WTC11 (cell line): ENCODE data around the gene FCHSD1. TPM values are rescaled to one million over a fixed set of nuclear protein-coding genes. Genes with fewer than 3 reads are reported as not detected.

ENCODE experiments used
- ATAC-seq: fragments of 200-7000 bp; cut with Tn5 transposase; 2 replicates; pipeline ENCODE4 v1.10.0; 2021; ENCODE audit warnings: mild to moderate bottlenecking, moderate library complexity
- CTCF ChIA-PET: fragments of 300-600 bp; sonication (Branson Sonifier 250); formaldehyde crosslinking; loops from one replicate; lab custom pipeline; 2021; ENCODE audit warnings: antibody characterized with exemption; lab: Charles Lee
- POLR2A ChIA-PET: fragments of 350-600 bp; sonication (Branson Sonifier 250); formaldehyde crosslinking; loops from one replicate; lab custom pipeline; 2021; ENCODE audit warnings: antibody characterized with exemption; lab: Charles Lee
- DNase-seq: peaks from one replicate; pipeline ENCODE4 v3.0.0; 2021; ENCODE audit warnings: low spot score
- H3K27ac Mint-ChIP-seq: 2 replicates; pipeline ENCODE4 v1.8.0; 2021; ENCODE audit warnings: mixed read lengths
- H3K27me3 Mint-ChIP-seq: 2 replicates; pipeline ENCODE4 v1.8.0; 2021; ENCODE audit warnings: low read depth, mild to moderate bottlenecking, moderate library complexity, mixed read lengths
- H3K36me3 Mint-ChIP-seq: 2 replicates; pipeline ENCODE4 v1.8.0; 2021; ENCODE audit warnings: mixed read lengths
- H3K4me1 Mint-ChIP-seq: 2 replicates; pipeline ENCODE4 v1.8.0; 2022; ENCODE audit warnings: mixed read lengths
- H3K4me3 Mint-ChIP-seq: 2 replicates; pipeline ENCODE4 v1.8.0; 2021; ENCODE audit warnings: mild to moderate bottlenecking, moderate library complexity, mixed read lengths
- H3K9me3 Mint-ChIP-seq: 2 replicates; pipeline ENCODE4 v1.8.0; 2021; ENCODE audit warnings: mixed read lengths
- AFF4 ChIP-seq: sonication (generic); formaldehyde crosslinking; IDR thresholded peaks from 2 replicates; pipeline ENCODE4 v1.8.1; 2023; ENCODE audit warnings: mild to moderate bottlenecking, missing genetic modification reagents, borderline replicate concordance
- ELF4 ChIP-seq: sonication (generic); formaldehyde crosslinking; IDR thresholded peaks from 2 replicates; pipeline ENCODE4 v1.8.1; 2022; ENCODE audit warnings: low read depth, mild to moderate bottlenecking, moderate library complexity, missing genetic modification reagents
- ESRRA ChIP-seq: sonication (generic); formaldehyde crosslinking; IDR thresholded peaks from 2 replicates; pipeline ENCODE4 v1.8.1; 2022; ENCODE audit warnings: mild to moderate bottlenecking, missing genetic modification reagents, borderline replicate concordance
- FOXJ3 ChIP-seq: sonication (generic); formaldehyde crosslinking; IDR thresholded peaks from 2 replicates; pipeline ENCODE4 v1.9.0; 2021; ENCODE audit warnings: missing genetic modification reagents, mild to moderate bottlenecking, borderline replicate concordance
- GTF2I ChIP-seq: fragments of 250-450 bp; sonication (Bioruptor Pico); conservative IDR thresholded peaks from 2 replicates; pipeline ENCODE4 v1.4.0; 2021; ENCODE audit warnings: mild to moderate bottlenecking
- HMGA2 ChIP-seq: fragments of 250-450 bp; sonication (Bioruptor Pico); IDR thresholded peaks from 2 replicates; pipeline ENCODE4 v1.4.0; 2021; ENCODE audit warnings: mild to moderate bottlenecking, moderate library complexity
- HMGXB4 ChIP-seq: sonication (generic); formaldehyde crosslinking; IDR thresholded peaks from 2 replicates; pipeline ENCODE4 v1.8.1; 2023; ENCODE audit warnings: mild to moderate bottlenecking, moderate library complexity, missing genetic modification reagents
- NFE2L1 ChIP-seq: sonication (generic); formaldehyde crosslinking; IDR thresholded peaks from 2 replicates; pipeline ENCODE4 v1.8.1; 2023; ENCODE audit warnings: missing genetic modification reagents
- OVOL2 ChIP-seq: fragments of 250-450 bp; sonication (Bioruptor Pico); IDR thresholded peaks from 2 replicates; pipeline ENCODE4 v1.9.0; 2021; ENCODE audit warnings: mild to moderate bottlenecking, borderline replicate concordance
- RORB ChIP-seq: fragments of 250-450 bp; sonication (Bioruptor Pico); IDR thresholded peaks from 2 replicates; pipeline ENCODE4 v1.9.0; 2021; ENCODE audit warnings: mild to moderate bottlenecking
- SMAD4 ChIP-seq: sonication (generic); formaldehyde crosslinking; IDR thresholded peaks from 2 replicates; pipeline ENCODE4 v1.8.0; 2022; ENCODE audit warnings: mild to moderate bottlenecking, missing genetic modification reagents
- TEAD1 ChIP-seq: sonication (generic); formaldehyde crosslinking; IDR thresholded peaks from 2 replicates; pipeline ENCODE4 v1.8.0; 2022; ENCODE audit warnings: mild to moderate bottlenecking, missing genetic modification reagents
- TP53 ChIP-seq: sonication (generic); formaldehyde crosslinking; IDR thresholded peaks from 2 replicates; pipeline ENCODE4 v1.8.1; 2023; ENCODE audit warnings: mild to moderate bottlenecking, missing genetic modification reagents
- ZMAT4 ChIP-seq: fragments of 250-450 bp; sonication (Bioruptor Pico); IDR thresholded peaks from 2 replicates; pipeline ENCODE4 v1.9.0; 2021; ENCODE audit warnings: mild to moderate bottlenecking
- ZNF138 ChIP-seq: sonication (generic); formaldehyde crosslinking; conservative IDR thresholded peaks from 2 replicates; pipeline ENCODE4 v1.8.1; 2022; ENCODE audit warnings: mild to moderate bottlenecking, moderate library complexity, missing genetic modification reagents
- ZNF232 ChIP-seq: sonication (generic); formaldehyde crosslinking; IDR thresholded peaks from 2 replicates; pipeline ENCODE4 v1.8.0; 2022; ENCODE audit warnings: mild to moderate bottlenecking, missing genetic modification reagents
- ZNF263 ChIP-seq: sonication (generic); formaldehyde crosslinking; IDR thresholded peaks from 2 replicates; pipeline ENCODE4 v1.8.1; 2022; ENCODE audit warnings: low read depth, mild to moderate bottlenecking, moderate library complexity, missing genetic modification reagents
- ZSCAN18 ChIP-seq: fragments of 250-450 bp; sonication (Bioruptor Pico); IDR thresholded peaks from 2 replicates; pipeline ENCODE4 v2.1.2; 2022; ENCODE audit warnings: mild to moderate bottlenecking, moderate library complexity
- total RNA-seq: library from RNA; stranded (reverse); gene quantifications from 3 replicates; pipeline ENCODE4 v1.2.3, GENCODE V29; 2021
- TF ChIP-seq, protein P1 (sequence below): sonication (generic); formaldehyde crosslinking; IDR thresholded peaks from 2 replicates; pipeline ENCODE4 v1.8.0; 2023; ENCODE audit warnings: missing genetic modification reagents
- TF ChIP-seq, protein P2 (sequence below): sonication (generic); formaldehyde crosslinking; IDR thresholded peaks from 2 replicates; pipeline ENCODE4 v1.8.1; 2023; ENCODE audit warnings: mild to moderate bottlenecking, missing genetic modification reagents, moderate library complexity
- TF ChIP-seq, protein P3 (sequence below): sonication (generic); formaldehyde crosslinking; IDR thresholded peaks from 2 replicates; pipeline ENCODE4 v1.8.1; 2022; ENCODE audit warnings: mild to moderate bottlenecking, moderate library complexity, missing genetic modification reagents

FCHSD1 gene
- total RNA-seq, 1 experiment from 2014 or later, result 50.3 TPM

DNA sequence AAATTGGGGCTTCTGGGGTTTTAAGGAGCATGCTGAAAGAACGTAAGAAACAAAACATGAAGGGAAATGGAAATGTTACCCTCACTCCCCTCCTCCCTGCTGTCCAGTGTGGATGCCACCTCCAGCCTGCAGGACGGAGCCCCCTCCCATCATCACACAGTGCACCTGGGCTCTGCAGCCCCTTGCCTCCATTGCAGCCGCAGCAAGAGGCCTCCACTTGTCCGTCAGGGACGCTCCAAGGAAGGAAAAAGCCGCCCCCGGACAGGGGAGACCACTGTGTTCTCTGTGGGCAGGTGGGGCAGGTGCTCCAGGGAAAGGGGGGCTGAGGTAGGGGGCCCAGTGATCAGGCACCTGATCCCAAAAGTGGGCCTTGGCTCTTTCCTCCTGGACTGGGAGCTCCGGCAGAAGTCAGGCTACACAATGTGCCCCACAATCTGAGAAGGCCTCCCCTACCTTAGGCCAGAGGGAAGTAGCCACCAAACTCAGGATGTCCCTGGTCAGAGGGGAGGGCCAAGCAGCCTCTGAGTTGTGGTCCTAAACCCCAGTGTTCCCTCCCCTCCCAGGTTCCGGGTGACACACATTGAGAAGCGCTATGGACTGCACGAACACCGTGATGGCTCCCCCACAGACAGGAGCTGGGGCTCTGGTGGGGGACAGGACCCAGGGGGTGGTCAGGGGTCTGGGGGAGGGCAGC, 11.7 kb downstream of the FCHSD1 start:
- no peaks in the 10 kb centered on the region for H3K27me3 Mint-ChIP-seq
- peaks cover 26% of the 10 kb centered on the region for H3K4me1 Mint-ChIP-seq
- POLR2A ChIA-PET, result interaction anchor here (1.7 kb wide), 1 partner anchor 11 kb away, joined by 5 read pairs; the partner anchor contains the start of gene FCHSD1
- no peak for TF ChIP-seq GTF2I (CRISPR knock-in tag)
- no peak for TF ChIP-seq NFE2L1
- no peak for TF ChIP-seq ZMAT4 (CRISPR knock-in tag)
- no peak for TF ChIP-seq ZNF263 (CRISPR knock-in tag)
- TF ChIP-seq, protein P1, sequence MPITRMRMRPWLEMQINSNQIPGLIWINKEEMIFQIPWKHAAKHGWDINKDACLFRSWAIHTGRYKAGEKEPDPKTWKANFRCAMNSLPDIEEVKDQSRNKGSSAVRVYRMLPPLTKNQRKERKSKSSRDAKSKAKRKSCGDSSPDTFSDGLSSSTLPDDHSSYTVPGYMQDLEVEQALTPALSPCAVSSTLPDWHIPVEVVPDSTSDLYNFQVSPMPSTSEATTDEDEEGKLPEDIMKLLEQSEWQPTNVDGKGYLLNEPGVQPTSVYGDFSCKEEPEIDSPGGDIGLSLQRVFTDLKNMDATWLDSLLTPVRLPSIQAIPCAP (CRISPR knock-in tag), result no peak
- TF ChIP-seq OVOL2, result no peak
- TF ChIP-seq ZNF138 (CRISPR knock-in tag), result no peak
- TF ChIP-seq ESRRA (CRISPR knock-in tag), result no peak
- TF ChIP-seq, all 79 proteins: peak for 0
- no peak overlapping the region for H3K27ac Mint-ChIP-seq
- H3K36me3 Mint-ChIP-seq, result peaks cover 8% of the 10 kb centered on the region
- no peak for DNase-seq
- ATAC-seq, result no peak
- no peaks in the 10 kb centered on the region for H3K9me3 Mint-ChIP-seq
- H3K4me3 Mint-ChIP-seq, result no peak overlapping the region
- CTCF ChIA-PET, result interaction anchor here (1.1 kb wide), 1 partner anchor 20 kb away, joined by 4 read pairs; the partner anchor contains the start of gene DIAPH1

- CTCF ChIA-PET, result interaction anchor here (1.6 to 3.0 kb wide), 3 partner anchors 31 to 47 kb away, joined by 6 to 42 read pairs (median 12); partner anchors contain the start of gene ARAP3
- POLR2A ChIA-PET, result interaction anchor here (2.4 to 2.8 kb wide), 2 partner anchors 12 to 47 kb away, joined by 13 to 19 read pairs; partner anchors contain the start of gene FCHSD1
- DNase-seq, result no peak
- H3K4me1 Mint-ChIP-seq, result peaks cover 26% of the 10 kb centered on the region
- no peak for ATAC-seq
- no peaks in the 10 kb centered on the region for H3K27me3 Mint-ChIP-seq
- no peak overlapping the region for H3K27ac Mint-ChIP-seq
- no peaks in the 10 kb centered on the region for H3K9me3 Mint-ChIP-seq
- H3K36me3 Mint-ChIP-seq, result peaks cover 12% of the 10 kb centered on the region
- TF ChIP-seq RORB (CRISPR knock-in tag) (no peak), AFF4 (CRISPR knock-in tag) (no peak), ELF4 (CRISPR knock-in tag) (no peak), HMGXB4 (CRISPR knock-in tag) (no peak), ZSCAN18 (CRISPR knock-in tag) (no peak), TP53 (CRISPR knock-in tag) (no peak), SMAD4 (CRISPR knock-in tag) (no peak), OVOL2 (no peak), ZNF232 (CRISPR knock-in tag) (no peak), TEAD1 (CRISPR knock-in tag) (no peak), FOXJ3 (CRISPR knock-in tag) (no peak), HMGA2 (no peak)
- TF ChIP-seq, protein P2, sequence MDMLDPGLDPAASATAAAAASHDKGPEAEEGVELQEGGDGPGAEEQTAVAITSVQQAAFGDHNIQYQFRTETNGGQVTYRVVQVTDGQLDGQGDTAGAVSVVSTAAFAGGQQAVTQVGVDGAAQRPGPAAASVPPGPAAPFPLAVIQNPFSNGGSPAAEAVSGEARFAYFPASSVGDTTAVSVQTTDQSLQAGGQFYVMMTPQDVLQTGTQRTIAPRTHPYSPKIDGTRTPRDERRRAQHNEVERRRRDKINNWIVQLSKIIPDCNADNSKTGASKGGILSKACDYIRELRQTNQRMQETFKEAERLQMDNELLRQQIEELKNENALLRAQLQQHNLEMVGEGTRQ (CRISPR knock-in tag), result no peak
- TF ChIP-seq, protein P3, sequence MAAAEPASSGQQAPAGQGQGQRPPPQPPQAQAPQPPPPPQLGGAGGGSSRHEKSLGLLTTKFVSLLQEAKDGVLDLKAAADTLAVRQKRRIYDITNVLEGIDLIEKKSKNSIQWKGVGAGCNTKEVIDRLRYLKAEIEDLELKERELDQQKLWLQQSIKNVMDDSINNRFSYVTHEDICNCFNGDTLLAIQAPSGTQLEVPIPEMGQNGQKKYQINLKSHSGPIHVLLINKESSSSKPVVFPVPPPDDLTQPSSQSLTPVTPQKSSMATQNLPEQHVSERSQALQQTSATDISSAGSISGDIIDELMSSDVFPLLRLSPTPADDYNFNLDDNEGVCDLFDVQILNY (CRISPR knock-in tag), result no peak
- peak overlapping the region; percentile 81; the same call in 1 of the 2 replicates for H3K4me3 Mint-ChIP-seq
These were observed 12.4 kb downstream of the FCHSD1 start for GRCh38 chr5:141638771-141639170.
